Stimulated activated CD4-positive, alpha-beta T cell treated with anti-CD3 and anti-CD28 coated beads, Interleukin-15, amount 100 ng/mL, for 24 hours (primary cell): Measurements from ENCODE around the gene DGKQ.

Source experiments
- DNase-seq: peaks from one replicate; pipeline ENCODE4 v3.0.0-alpha.2; 2020

The DGKQ gene, protein sequence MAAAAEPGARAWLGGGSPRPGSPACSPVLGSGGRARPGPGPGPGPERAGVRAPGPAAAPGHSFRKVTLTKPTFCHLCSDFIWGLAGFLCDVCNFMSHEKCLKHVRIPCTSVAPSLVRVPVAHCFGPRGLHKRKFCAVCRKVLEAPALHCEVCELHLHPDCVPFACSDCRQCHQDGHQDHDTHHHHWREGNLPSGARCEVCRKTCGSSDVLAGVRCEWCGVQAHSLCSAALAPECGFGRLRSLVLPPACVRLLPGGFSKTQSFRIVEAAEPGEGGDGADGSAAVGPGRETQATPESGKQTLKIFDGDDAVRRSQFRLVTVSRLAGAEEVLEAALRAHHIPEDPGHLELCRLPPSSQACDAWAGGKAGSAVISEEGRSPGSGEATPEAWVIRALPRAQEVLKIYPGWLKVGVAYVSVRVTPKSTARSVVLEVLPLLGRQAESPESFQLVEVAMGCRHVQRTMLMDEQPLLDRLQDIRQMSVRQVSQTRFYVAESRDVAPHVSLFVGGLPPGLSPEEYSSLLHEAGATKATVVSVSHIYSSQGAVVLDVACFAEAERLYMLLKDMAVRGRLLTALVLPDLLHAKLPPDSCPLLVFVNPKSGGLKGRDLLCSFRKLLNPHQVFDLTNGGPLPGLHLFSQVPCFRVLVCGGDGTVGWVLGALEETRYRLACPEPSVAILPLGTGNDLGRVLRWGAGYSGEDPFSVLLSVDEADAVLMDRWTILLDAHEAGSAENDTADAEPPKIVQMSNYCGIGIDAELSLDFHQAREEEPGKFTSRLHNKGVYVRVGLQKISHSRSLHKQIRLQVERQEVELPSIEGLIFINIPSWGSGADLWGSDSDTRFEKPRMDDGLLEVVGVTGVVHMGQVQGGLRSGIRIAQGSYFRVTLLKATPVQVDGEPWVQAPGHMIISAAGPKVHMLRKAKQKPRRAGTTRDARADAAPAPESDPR

DNA sequence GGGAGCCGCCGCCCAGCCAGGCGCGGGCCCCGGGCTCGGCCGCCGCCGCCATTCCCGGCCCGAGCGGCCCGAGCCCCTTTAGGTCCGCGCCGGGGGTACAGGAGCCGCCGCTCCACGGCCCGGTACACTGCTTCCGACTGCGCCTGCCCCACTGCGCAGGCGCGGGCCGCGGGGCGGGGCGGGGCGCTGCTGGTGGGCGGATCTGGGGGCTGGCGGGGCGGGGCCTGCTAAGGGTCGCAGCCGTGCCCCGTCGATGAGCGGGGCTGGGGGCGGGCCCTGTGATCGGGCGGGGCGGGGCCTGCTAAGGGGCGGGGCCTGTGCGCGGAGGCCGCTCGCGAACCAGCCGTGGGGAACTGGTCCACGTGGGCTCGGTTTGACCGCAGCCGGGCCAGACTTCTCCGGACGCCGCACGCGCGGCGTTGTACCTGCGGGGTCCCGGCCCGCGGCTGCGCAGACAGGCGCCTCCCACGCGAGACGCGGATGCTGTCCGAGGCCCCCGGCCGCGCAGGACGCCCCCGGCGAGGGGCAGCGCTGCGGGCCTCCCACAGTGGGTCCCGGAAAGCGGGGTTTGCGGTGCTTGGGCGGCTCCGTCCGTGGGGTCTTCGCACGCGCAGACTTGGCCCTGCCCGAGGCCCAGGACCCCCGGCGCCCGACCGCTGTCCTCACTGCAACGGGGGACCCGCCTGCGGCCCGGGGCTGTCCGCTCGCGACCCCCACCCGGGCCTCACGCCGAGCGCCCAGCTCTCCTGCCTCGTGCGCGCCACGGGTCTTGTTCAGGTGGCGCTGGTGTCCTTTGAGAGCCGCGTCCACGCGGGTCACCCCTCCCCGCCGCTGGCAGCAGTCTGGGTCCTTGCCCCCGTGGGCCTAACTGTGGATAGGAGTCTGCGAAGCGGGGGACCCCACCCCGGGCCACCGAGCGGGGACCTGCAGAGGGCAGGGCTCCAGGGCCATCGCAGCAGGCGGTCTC, at the start of gene DGKQ:
Gene DGKQ (minus strand): TSS at position 139 of the 967 bp plus-strand sequence. CDS start 87 bp downstream, at position 52.
- DNase-seq = peak; percentile 85

DNA sequence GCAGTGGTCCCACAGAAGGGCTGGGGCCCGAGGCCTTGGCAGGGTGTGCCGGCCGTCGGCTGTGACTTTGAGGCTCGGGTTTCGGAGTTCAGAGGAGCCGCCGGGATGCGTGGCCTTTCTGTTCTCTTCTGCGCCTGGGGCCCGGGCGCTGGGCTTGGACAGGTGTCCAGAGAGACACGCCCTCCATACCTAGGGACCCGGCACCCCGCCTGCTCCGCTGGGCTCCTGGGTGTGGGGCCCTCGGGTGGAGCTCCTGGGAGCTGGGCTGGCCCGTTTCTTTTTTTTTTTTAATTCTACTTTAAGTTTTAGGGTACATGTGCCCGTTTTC, 49.3 kb upstream of the DGKQ start:
- DNase-seq = no peak

DNA sequence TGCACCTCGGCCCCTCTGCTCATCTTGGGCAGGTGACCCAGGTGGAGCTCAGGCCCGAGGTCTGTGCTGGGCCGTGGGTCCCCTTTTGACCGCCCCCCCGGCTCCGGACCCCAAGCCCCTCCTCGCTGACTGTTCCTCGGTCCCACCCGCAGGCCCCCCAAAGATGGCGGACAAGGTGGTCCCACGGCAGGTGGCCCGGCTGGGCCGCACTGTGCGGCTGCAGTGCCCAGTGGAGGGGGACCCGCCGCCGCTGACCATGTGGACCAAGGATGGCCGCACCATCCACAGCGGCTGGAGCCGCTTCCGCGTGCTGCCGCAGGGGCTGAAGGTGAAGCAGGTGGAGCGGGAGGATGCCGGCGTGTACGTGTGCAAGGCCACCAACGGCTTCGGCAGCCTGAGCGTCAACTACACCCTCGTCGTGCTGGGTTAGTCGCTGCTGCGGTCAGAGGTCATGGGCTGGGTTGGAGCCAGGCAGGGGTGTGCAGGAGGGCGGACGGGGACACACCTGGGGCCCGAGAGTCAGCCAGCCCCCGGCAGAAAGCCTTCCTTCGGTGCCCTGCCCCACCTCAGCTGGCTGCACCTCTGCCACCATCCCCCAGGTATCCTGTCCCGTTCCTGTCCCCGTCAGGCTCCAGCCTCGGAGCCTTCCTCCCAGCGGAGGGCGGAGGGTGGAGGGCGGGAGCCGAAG, 48.8 kb upstream of the DGKQ start:
- DNase-seq = no peak

DNA sequence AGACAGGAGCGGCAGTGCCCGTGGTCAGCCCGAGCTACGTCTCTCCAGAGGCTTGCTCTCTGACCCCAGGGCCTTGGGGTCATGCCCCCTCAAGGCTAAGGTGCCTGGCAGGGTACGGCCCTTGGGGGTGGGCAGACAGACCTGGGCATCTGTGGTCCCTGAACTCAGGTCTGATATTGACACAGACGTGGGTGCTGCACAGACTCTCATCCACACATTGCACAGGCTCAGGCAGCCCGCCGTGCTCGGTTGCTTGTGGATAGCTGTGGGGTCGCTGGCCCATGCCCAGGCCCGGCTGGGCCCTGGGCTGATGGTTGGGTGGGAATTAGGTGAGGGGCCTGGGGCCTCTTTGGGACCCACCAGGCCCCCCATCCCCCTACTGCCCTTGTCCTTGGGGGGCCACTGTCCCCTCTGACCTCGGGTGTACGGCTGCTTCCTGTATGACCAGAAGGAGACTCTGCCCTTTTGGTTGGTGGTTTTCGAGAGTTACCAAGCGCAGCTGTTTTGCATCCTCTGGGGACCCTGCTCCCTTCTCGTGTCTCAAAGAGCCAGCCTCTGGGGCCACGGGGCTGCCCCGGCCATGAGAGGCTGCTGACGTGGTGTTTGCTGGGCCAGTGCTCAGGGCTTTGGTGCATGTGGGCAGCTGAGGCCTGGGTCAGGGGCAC, 48.1 kb upstream of the DGKQ start:
- no peak for DNase-seq

DNA sequence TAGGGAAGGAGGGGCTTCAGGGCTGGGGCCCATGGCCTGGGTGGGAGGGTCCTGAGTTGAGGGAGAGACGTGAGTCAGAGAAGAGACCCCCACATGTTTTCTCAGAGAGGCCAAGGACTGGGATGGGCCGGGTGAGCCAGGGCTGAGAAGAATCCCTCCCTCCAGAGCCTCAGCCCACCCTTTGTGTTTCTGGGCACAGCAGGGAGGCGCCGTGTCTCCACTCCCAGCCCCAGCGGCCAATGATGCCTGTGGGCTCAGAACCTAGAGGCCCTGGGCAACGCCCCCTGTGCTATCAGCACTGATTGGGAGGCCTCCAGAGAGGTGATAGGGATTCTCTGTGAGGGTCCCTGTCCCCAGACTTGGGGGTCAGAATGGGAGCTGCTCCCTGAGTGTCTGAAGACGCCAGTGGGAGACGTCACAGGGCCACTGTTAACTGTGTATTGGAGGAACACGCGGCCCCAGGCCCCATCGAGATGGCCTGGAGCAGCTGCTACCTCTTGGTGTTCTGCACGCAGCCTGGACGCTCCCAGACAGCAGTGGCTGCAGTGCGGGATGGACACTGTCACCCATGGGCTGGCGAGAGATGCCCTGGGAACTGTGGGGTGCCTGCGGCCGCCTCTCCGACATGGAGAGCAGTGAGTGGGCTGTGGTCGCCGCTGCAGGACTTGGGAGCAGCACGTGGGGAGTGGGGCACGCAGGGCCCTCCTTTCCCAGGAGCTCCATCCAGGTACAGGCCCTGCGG, 46.5 kb upstream of the DGKQ start:
- no peak for DNase-seq

DNA sequence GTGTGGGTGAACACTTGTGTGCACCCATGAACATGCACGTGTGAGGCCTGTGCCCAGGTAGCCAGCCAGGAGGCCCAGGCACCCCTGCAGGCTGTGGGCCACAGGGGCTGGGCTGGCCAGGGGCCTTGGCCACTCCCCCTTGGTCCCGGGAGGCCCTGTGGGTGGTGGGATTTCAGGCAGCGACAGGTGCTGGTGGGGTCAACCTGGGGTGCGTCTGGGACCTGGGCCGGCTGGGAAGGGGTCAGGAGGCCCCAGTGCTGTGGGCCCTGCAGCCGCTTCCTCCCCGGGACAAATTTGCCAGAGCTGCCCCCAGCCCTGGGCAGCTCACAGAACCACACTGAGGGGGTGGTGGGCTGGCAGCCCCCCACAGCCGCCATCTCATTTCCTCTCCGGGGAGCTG, 46.0 kb upstream of the DGKQ start:
- no peak for DNase-seq

DNA sequence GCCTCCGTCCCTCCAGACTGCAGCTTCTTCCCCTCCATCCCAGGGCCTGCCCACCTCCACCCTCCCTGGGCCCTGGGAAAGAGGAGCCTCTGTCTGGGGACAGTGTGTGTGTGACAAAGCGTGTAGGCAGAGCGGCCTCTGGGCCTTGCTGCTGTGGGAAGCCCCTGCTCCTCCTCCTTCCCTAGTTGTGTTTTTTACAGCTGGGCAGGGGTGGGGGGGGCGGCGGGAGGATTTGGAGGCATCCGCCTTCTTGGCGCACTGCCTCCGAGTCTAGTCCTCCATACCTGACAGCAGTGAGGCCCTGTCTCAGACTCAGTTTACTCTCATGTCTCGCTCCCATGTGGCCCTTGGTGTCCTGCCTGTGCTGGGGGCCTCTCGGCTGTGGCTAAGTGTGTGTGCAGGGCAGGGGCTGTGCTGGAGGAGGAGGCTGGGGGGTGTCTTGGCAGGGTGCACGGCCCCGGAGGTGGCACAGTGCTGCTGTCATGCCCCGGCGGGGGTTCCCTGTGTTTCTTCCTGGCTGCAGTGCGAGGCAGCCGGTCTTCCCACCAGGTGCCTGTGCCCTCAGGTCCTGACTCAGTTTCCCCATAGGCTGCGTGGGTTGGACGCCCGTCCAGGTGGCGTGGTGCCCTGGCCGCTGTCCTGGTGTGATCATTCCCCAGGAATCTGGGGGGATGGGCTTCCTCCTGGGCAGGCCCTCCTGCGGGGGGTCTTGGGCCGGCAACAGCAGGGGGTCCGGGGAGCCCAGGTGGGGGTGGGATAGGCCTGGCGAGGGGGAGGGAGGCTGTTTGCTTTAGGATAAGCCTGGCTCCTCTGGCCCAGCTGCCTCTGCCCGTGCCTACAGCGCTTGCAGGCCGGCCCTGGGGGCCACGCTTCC, 45.0 kb upstream of the DGKQ start:
- no peak for DNase-seq

DNA sequence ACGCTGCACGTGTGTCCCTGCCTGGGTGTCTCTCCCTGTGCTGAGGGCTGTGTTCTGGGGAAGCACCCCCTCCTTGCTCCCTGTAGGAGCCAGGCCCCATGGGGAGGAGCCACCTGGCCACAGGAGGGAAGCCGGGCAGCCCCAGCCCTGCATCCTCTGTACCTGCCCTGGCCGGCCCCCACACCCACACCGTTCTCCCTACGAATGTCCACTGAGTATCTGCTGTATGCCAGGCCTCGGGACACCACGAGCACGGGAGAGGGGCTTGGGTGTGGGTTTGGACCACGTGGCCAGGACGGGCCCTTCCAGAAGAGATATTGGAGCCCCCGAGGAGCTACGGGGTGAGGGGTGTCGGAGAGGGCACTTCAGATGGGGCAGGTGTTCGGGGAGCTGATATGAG, 44.3 kb upstream of the DGKQ start:
- DNase-seq = no peak

DNA sequence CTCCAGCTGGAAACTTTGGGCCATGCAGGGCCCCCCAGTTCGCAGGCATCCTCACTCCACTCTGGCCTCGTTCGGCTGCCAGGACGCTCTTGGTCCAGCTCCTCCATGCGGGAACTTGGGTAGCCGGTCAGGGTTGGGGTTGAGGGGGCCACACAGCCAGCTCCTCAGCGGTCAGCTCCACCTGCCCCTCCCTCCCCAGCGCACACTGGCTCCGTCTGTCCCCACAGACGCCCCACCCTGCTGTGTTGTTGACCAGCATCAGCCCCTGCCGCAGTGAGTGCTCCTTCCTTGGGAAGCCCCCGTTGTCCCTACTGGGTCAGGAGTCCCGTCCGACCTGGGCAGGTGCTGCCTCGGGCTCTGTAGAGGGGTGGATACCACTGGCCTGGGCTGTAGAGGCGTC, 43.8 kb upstream of the DGKQ start:
- DNase-seq = no peak

DNA sequence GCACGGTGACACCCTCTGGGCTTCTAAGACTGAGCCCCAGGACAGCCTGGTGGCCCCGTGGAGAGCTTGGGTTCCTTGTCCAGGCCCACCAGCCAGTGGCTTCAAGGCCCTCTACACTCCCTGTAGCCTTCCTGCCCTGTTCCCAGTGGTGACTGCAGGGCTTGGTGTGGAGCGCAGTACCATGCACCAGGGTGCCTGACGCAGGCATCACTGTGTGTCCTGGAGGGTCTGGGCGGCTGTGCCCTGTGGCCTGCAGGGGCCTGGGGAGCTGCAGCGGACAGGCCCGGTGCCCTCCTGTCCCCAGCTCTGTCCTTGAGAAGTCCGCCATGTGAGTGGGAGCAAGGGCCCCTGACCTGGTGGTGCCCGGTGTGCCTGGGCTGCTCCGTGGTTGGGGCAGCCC, 42.4 kb upstream of the DGKQ start:
- no peak for DNase-seq

DNA sequence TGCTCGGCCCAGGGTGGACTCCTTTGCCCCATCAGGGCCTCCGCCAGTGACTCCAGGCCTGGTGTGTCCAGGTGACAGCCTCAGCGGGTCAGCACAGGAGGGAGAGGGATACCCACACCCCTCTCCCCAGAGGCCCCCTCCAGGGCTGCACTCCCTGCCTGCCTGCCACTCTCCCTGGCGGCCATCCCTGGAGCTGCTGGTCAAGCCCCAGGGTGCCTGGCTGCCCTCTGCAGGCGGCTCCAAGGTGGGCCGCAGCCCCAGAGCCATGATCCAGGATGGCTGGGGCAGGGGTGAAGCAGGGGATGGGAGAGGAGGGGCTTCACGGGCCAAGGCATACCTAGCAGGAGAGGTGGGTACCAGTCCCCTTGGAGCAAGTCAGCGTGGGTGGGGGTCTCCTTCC, 41.8 kb upstream of the DGKQ start:
- no peak for DNase-seq

DNA sequence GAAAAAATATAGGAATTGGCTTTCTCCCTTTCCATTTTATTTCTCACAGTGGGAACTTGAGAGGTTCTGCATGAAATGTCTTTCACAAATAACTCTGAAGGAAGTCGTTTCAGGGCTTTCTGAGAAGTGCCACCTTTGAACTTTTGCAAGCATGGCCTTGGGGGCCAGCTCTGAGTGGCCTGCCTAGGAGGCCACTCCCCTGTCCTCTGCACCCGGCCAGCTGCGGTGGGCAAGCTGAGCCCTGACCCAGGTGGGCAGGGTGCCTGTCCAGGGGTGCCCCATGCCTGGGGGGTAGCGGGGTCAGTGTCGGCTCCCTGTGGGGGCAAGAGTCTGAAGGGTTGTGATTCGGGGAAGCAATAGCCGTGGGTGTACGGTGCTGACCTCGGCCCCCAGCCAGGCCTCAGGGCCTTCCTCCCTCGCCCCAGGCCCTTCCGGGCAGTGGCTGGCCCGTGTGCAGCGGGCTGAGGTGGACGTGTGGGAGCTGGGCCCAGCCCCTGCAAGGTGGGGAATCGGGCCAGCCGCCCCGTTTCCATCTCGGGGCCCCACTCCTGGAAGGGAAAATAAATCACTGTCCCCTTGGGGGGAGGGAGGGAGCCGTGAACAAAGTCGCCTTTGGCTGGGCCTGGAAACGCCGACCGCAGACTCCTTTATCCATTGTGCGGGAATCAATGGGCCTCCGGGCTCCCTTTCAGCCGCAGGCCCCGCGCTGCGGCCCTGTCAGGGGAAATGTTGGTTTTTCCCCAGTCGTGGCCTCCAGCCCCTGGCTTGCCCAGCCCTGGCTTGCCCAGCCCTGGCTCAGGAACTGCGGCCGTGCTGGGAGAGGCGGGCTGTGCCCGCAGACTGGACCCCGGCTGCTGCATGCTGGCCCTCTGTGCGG, 41.2 kb upstream of the DGKQ start:
- DNase-seq = no peak

DNA sequence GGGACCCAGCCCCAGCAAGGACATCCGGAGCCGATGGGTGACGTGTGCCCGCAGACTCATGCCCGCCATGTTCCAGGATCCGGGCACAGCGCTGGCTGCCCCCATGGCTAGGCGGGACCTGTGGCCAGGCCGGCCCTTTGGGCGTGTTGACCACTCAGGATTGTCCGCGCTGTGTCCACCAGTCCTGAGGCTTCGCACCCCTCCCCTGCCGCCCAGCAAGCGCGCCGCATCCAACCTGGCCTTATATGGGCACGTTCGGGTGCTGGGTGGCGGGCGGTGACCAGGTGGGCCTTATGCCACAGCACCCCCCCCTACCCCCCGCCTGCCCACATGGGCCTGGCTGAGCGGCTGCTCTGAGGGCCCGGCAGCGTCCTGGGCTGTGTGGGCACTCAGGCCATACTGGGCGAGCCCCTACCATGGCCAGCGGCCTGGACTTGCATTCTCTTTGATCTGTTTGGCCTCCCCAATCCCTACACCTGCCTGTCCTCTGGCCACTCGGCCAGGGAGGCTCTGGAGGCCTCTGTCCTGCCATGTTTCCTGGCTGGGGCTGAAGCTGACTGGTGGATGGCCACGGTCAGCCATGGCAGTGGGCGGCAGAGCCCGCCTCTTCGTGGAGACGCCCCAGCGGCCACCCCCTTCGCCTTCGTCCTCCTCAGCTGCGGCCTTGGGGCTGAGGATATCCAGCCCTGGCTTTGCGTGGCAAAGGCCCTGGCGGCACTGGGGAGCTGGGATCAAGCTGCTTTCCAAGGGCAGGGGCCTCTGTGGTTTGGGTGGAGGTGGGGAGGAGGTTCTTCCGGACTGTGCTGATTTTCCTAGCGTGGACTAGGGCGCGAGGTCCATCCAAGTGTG, 40.1 kb upstream of the DGKQ start:
- DNase-seq = no peak

DNA sequence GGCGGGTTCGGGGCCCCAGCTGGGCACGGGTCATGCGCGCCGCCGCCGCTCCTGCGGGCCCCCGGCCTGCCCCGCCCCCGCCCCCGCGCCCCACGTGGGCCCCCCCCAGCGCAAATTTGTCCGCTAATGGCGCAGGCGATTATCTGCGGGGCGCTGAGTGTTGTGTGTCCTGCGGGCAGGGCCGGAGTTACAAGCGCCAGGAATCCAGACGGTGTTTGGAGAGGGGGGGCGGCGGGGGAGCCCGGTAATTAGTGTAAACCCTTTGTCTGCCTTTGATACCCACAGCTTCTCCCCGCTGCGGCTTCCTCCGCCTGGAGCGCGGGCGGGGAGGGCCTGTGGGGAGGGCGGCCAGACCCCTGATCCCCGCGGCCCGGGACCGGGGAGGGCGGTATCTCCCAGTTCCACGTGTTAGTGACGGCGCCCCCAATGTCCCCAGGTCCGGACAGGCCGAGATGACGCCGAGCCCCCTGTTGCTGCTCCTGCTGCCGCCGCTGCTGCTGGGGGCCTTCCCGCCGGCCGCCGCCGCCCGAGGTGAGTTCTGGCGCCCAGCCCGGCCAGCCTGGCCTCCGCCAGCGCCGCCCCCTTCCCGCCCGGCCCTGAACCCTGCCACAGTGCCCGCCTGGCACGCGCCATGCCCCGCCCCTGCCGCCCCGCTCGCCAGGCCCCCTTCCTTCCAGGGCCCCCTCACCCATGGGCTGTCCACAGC, 38.8 kb upstream of the DGKQ start:
- peak; percentile 47 for DNase-seq

DNA sequence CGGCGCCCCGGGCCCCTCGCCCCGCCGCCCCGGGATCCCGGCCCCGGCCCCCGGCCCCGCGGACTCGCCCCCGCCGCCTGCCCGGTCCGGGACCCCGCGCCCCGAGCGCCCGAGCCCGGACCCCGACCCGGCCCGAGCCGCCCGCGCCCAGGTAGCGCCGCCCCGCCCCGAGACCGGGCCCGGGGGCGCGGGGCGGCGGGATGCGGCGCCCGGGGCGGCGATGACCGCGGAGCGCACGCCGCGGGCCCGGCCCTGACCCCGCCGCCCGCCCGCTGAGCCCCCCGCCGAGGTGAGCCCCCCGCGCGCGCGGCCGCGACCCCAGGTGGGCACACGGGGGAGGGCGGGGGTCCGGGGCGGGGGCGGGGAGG, 38.3 kb upstream of the DGKQ start:
- DNase-seq = no peak

DNA sequence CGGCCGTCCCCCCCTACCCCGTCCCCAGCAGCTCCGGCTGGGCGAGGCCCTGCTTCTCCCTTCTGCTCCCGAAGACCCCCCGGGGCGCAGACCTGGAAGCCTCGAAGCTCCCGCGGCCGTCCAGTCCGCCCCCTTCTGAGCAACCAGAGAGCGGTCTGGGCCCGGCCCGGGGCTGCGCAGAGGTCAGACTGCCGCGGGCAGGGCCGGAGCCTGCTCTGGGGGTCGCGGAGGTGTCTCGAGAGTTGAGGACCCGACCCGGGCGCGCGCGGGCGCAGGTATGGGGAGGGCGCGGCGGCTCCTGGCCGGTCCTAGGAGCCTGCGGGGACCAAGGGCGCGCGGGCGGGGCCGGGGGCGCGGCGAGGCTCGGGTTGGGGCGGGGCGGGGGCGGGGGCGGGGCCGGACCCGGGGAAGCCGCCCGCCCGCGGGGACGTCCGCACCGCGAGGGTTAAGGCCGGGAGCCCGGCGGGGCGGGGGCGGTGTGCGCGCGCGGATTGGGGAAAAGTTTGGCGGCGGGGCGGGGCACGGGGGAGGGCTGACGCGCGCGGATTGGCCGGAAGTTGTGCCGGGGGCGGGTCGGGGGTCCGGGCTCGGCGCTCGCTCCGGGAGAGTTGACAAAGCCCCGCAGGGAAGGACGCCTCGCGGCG, 37.8 kb upstream of the DGKQ start, which contains the start of gene FGFRL1:
Gene FGFRL1 (plus strand): TSS at position 605 of the 644 bp plus-strand sequence. CDS start 860 bp downstream, outside the sequence.
- DNase-seq = peak; percentile 96
